Measurements from ENCODE around the gene KLHL29. TPM values are rescaled to one million over a fixed set of nuclear protein-coding genes. Genes with fewer than 3 reads are reported as not detected.

The KLHL29 gene
- polyA plus RNA-seq, 1 of the 3 experiments (the other 2 are of a cell fraction), result 4.6 TPM

- no peak overlapping the region for H3K9ac ChIP-seq
- H2AFZ ChIP-seq (ENCODE audit: low read depth), result no peak overlapping the region
- POLR2A ChIA-PET, result no interaction called here
- no peaks in the 10 kb centered on the region for H3K79me2 ChIP-seq (ENCODE audit: insufficient read depth)
- TF ChIP-seq TCF12 (IDR thresholded peaks at IDR 0.05) (0 out of 2 replicates have a peak, but pooled peaks have one; percentile 6), PBX3 (IDR thresholded peaks at IDR 0.05) (no peak), EP300 (IDR thresholded peaks at IDR 0.05; ENCODE audit: borderline replicate concordance in 1 of 2, low read depth in 1 of 2, low read length in 1 of 2) (0 out of 4 replicates have a peak, but pooled peaks of 1 of the 2 experiments have one; percentile 12), TAF1 (IDR thresholded peaks at IDR 0.05; ENCODE audit: borderline replicate concordance, low read depth, low read length) (no peak), MEF2A (IDR thresholded peaks at IDR 0.05; ENCODE audit: borderline replicate concordance, low read depth) (no peak)
- H3K9me3 ChIP-seq, result no peaks in the 10 kb centered on the region
- CTCF ChIA-PET, result no interaction called here
- H3K27ac ChIP-seq (ENCODE audit: low read depth in 2 of 2, low read length in 1 of 2), result no peak overlapping the region
- no peaks in the 10 kb centered on the region for H4K20me1 ChIP-seq (ENCODE audit: insufficient read depth)
- H3K36me3 ChIP-seq (replicated peaks in 1 of 2; ENCODE audit: control insufficient read depth in 1 of 2, insufficient read depth in 2 of 2, low read length in 1 of 2), result peaks cover 30 to 49% of the 10 kb centered on the region in 2 experiments
- no peak overlapping the region for H3K4me2 ChIP-seq
- H3K4me3 ChIP-seq (ENCODE audit: low read depth in 2 of 2, low read length in 1 of 2), result no peak overlapping the region
- no peak for DNase-seq
- no peaks in the 10 kb centered on the region for H3K27me3 ChIP-seq (ENCODE audit: insufficient read depth)
- 93% methylated on average over 2 of the region's 2 CpGs for WGBS (ENCODE audit: low lambda C conversion rate)
- H3K9me2 ChIP-seq, result no peaks in the 10 kb centered on the region
- H3F3A ChIP-seq (replicated peaks; ENCODE audit: insufficient read depth), result no peaks in the 10 kb centered on the region
- H3K4me1 ChIP-seq (ENCODE audit: control insufficient read depth in 1 of 2, insufficient read depth in 2 of 2, low read depth in 1 of 2, low read length in 1 of 2), result peaks cover 8 to 17% of the 10 kb centered on the region in 2 experiments; a peak in 3 of 4 replicates
These were observed 366.8 kb downstream of the KLHL29 start for GRCh38 chr2:23751747-23752265.

GRCh38 chr2:23753291-23754010 lies 368.5 kb downstream of the KLHL29 start:
- H2AFZ ChIP-seq (ENCODE audit: low read depth), result no peak overlapping the region
- H3K9me3 ChIP-seq, result no peaks in the 10 kb centered on the region
- no peak overlapping the region for H3K9ac ChIP-seq
- H4K20me1 ChIP-seq (ENCODE audit: insufficient read depth), result no peaks in the 10 kb centered on the region
- H3F3A ChIP-seq (replicated peaks; ENCODE audit: insufficient read depth), result peaks cover 14% of the 10 kb centered on the region
- no peak overlapping the region; a peak in 1 of 4 replicates for H3K27ac ChIP-seq (ENCODE audit: low read depth in 2 of 2, low read length in 1 of 2)
- no peak overlapping the region for H3K4me3 ChIP-seq (ENCODE audit: low read depth in 2 of 2, low read length in 1 of 2)
- ChIA-PET POLR2A (no interaction called here), CTCF (interaction anchor here (1.8 kb wide), 1 partner anchor 8 kb away, joined by 7 read pairs; no protein-coding TSS in a partner anchor)
- DNase-seq, result no peak
- H3K79me2 ChIP-seq (ENCODE audit: insufficient read depth), result no peaks in the 10 kb centered on the region
- peaks cover 8 to 32% of the 10 kb centered on the region in 2 experiments; a peak in 3 of 4 replicates for H3K4me1 ChIP-seq (ENCODE audit: control insufficient read depth in 1 of 2, insufficient read depth in 2 of 2, low read depth in 1 of 2, low read length in 1 of 2)
- TF ChIP-seq YY1 (IDR thresholded peaks at IDR 0.05; ENCODE audit: low read depth), result no peak
- TF ChIP-seq GATA2 (CRISPR knock-in tag; IDR thresholded peaks at IDR 0.05), result 0 out of 2 replicates have a peak, but pooled peaks have one; percentile 11
- H3K36me3 ChIP-seq (replicated peaks in 1 of 2; ENCODE audit: control insufficient read depth in 1 of 2, insufficient read depth in 2 of 2, low read length in 1 of 2), result peaks cover 34 to 62% of the 10 kb centered on the region in 2 experiments
- 92% methylated on average over 4 of the region's 4 CpGs for WGBS (ENCODE audit: low lambda C conversion rate)
- H3K9me2 ChIP-seq, result no peaks in the 10 kb centered on the region
- no peaks in the 10 kb centered on the region for H3K27me3 ChIP-seq (ENCODE audit: insufficient read depth)
- no peak overlapping the region for H3K4me2 ChIP-seq

- POLR2A ChIA-PET, result no interaction called here
- TF ChIP-seq, protein P1, sequence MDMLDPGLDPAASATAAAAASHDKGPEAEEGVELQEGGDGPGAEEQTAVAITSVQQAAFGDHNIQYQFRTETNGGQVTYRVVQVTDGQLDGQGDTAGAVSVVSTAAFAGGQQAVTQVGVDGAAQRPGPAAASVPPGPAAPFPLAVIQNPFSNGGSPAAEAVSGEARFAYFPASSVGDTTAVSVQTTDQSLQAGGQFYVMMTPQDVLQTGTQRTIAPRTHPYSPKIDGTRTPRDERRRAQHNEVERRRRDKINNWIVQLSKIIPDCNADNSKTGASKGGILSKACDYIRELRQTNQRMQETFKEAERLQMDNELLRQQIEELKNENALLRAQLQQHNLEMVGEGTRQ (IDR thresholded peaks at IDR 0.05; ENCODE audit: borderline replicate concordance, low read depth, low read length), result no peak
- TF ChIP-seq EZH2phosphoT487 (IDR thresholded peaks at IDR 0.05; ENCODE audit: borderline replicate concordance, low read depth) (no peak), CHD2 (IDR thresholded peaks at IDR 0.05; ENCODE audit: low read length, partially characterized antibody) (no peak), JUND (IDR thresholded peaks at IDR 0.05) (no peak), MAX (IDR thresholded peaks at IDR 0.05; ENCODE audit: low read depth) (no peak), SIN3A (IDR thresholded peaks at IDR 0.05; ENCODE audit: borderline replicate concordance, low read depth, low read length) (no peak), FOSL2 (IDR thresholded peaks at IDR 0.05; ENCODE audit: borderline replicate concordance, low read depth) (no peak), RFX5 (IDR thresholded peaks at IDR 0.05; ENCODE audit: low read length) (no peak), MXI1 (IDR thresholded peaks at IDR 0.05; ENCODE audit: low read depth, low read length) (no peak), NRF1 (IDR thresholded peaks at IDR 0.05; ENCODE audit: low read depth, low read length) (no peak)
- TF ChIP-seq, protein P2, sequence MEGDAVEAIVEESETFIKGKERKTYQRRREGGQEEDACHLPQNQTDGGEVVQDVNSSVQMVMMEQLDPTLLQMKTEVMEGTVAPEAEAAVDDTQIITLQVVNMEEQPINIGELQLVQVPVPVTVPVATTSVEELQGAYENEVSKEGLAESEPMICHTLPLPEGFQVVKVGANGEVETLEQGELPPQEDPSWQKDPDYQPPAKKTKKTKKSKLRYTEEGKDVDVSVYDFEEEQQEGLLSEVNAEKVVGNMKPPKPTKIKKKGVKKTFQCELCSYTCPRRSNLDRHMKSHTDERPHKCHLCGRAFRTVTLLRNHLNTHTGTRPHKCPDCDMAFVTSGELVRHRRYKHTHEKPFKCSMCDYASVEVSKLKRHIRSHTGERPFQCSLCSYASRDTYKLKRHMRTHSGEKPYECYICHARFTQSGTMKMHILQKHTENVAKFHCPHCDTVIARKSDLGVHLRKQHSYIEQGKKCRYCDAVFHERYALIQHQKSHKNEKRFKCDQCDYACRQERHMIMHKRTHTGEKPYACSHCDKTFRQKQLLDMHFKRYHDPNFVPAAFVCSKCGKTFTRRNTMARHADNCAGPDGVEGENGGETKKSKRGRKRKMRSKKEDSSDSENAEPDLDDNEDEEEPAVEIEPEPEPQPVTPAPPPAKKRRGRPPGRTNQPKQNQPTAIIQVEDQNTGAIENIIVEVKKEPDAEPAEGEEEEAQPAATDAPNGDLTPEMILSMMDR (IDR thresholded peaks at IDR 0.05), result no peak
These were observed 370.0 kb downstream of the KLHL29 start for GRCh38 chr2:23754970-23755369.

More at GRCh38 chr2:23754970-23755369, 370.0 kb downstream of the KLHL29 start:
- no peak for DNase-seq
- H3K4me3 ChIP-seq (ENCODE audit: low read depth in 2 of 2, low read length in 1 of 2), result no peak overlapping the region
- no peaks in the 10 kb centered on the region for H4K20me1 ChIP-seq (ENCODE audit: insufficient read depth)
- no peak overlapping the region for H3K9ac ChIP-seq
- H2AFZ ChIP-seq (ENCODE audit: low read depth), result no peak overlapping the region
- no peaks in the 10 kb centered on the region for H3K27me3 ChIP-seq (ENCODE audit: insufficient read depth)
- H3K79me2 ChIP-seq (ENCODE audit: insufficient read depth), result no peaks in the 10 kb centered on the region
- no peak overlapping the region for H3K4me2 ChIP-seq
- H3K9me3 ChIP-seq, result no peaks in the 10 kb centered on the region
- H3K4me1 ChIP-seq (ENCODE audit: control insufficient read depth in 1 of 2, insufficient read depth in 2 of 2, low read depth in 1 of 2, low read length in 1 of 2), result peaks cover 8 to 38% of the 10 kb centered on the region in 2 experiments; a peak in 3 of 4 replicates
- no peaks in the 10 kb centered on the region for H3K9me2 ChIP-seq
- H3K36me3 ChIP-seq (replicated peaks in 1 of 2; ENCODE audit: control insufficient read depth in 1 of 2, insufficient read depth in 2 of 2, low read length in 1 of 2), result peaks cover 31 to 66% of the 10 kb centered on the region in 2 experiments
- CTCF ChIA-PET, result no interaction called here
- peaks cover 25% of the 10 kb centered on the region for H3F3A ChIP-seq (replicated peaks; ENCODE audit: insufficient read depth)
- H3K27ac ChIP-seq (ENCODE audit: low read depth in 2 of 2, low read length in 1 of 2), result no peak overlapping the region

Measured in SK-N-SH (cell line).